Heart left ventricle (tissue), 16 donors: ENCODE results near the gene OPCML. TPM values are rescaled to one million over a fixed set of nuclear protein-coding genes. Genes with fewer than 3 reads are reported as not detected.

Experiments
- ATAC-seq, 4 donors: fragments of 200-7000 bp; cut with Tn5 transposase; one replicate each; pipeline ENCODE4 v1.9.1; 2020 to 2022; ENCODE audit warnings: moderate library complexity in 4 of 4, mild to moderate bottlenecking in 3 of 4, moderate number of reproducible peaks in 1 of 4
- DNase-seq, 5 donors: peaks; one replicate each; pipeline ENCODE4 v3.0.0-alpha.2; 2020
- H3K27ac ChIP-seq, 12 donors: fragments of 200-600 bp; sonication (generic) in 4 of 12; one replicate each; pipeline versions ENCODE4 v1.5.0 to v1.8.0; 2016 to 2022; ENCODE audit warnings: mild to moderate bottlenecking in 2 of 12
- H3K27me3 ChIP-seq, 9 donors: fragments of 200-600 bp; sonication (generic) in 2 of 9; one replicate each; pipeline versions ENCODE4 v1.5.1 to v1.8.0; 2016 to 2022; ENCODE audit warnings: mild to moderate bottlenecking in 3 of 9
- H3K36me3 ChIP-seq, 9 donors: fragments of 200-600 bp; sonication (generic) in 2 of 9; one replicate each; pipeline versions ENCODE4 v1.5.0 to v1.8.0; 2018 to 2022; ENCODE audit warnings: mild to moderate bottlenecking in 2 of 9
- H3K4me1 ChIP-seq, 12 donors: fragments of 200-600 bp; sonication (generic) in 4 of 12; one replicate each; pipeline versions ENCODE4 v1.5.0 to v1.8.0; 2016 to 2022; ENCODE audit warnings: mild to moderate bottlenecking in 3 of 12
- H3K4me3 ChIP-seq, 12 donors: fragments of 200-600 bp; sonication (generic) in 4 of 12; one replicate each; pipeline versions ENCODE4 v1.5.0 to v1.8.0; 2017 to 2022; ENCODE audit warnings: mild to moderate bottlenecking in 9 of 12, moderate library complexity in 4 of 12
- H3K9me3 ChIP-seq, 12 donors: fragments of 200-600 bp; sonication (generic) in 4 of 12; one replicate each; pipeline versions ENCODE4 v1.5.0 to v1.8.0; 2016 to 2022; ENCODE audit warnings: mild to moderate bottlenecking in 1 of 12
- CTCF ChIP-seq, 12 donors: fragments of 200-600 bp; sonication (generic) in 4 of 12; IDR thresholded peaks; one replicate each; pipeline versions ENCODE4 v1.5.0 to v1.8.0; 2018 to 2022; ENCODE audit warnings: antibody characterized with exemption in 12 of 12, mild to moderate bottlenecking in 5 of 12
- POLR2A ChIP-seq, 2 donors: fragments of 450-650 bp; IDR thresholded peaks; one replicate each; pipeline ENCODE4 v1.6.1; 2017; ENCODE audit warnings: antibody characterized with exemption in 2 of 2, mild to moderate bottlenecking in 2 of 2, moderate library complexity in 2 of 2
- WGBS, 4 donors: extraction: QIAGEN DNeasy Blood & Tissue Kit in 2 of 4; methylation state at CpG; one replicate each; pipeline versions ENCODE4 v1.1.5 to v1.1.7; 2013 to 2018; 5-methylcytosine and 5-hydroxymethylcytosine counted together
- intact Hi-C, 10 donors: fragments of 100-400 bp; cut with DNase I; formaldehyde crosslinking; loops; one replicate each; pipeline versions ENCODE4 v1.11.1 to v1.14.2; 2022
- polyA plus RNA-seq, 2 donors: library from polyadenylated mRNA; stranded (reverse); fragments of 200-250 nt; gene quantifications; one replicate each; pipeline ENCODE4 v1.2.3, GENCODE V29; 2013
- total RNA-seq, 9 donors: library from RNA; depleted of rRNA in 2 of 9; stranded (reverse); fragments of >200 nt in 2 of 9; fragmentation: NEBNext Ultra II Directional in 3 of 9; extraction: Animal tissue kit (Norgen Biotek cat#: 25700) in 3 of 9; gene quantifications; one replicate each; pipeline versions ENCODE4 v1.1.0 to v1.2.4, GENCODE V29; 2016 to 2023
- donor health status: ischemic (EF 13 %, LVEDD 7.1; RV severe dilation, severe dysfunction).
- donor health status: healthy with polysubstance abuse.
- donor health status: DM: no; HTN: yes; CAD: no.
- donor health status: DM: no; HTN: no; CAD: no.
- donor health status: ischemic (EF 25% LVEDD 6.9; RV normal size, moderate dysfunction).
- donor health status: ischemic (EF 25% LVEDD 5.7; RV mildly dilated, moderate dysfunction).
- donor health status: healthy.
- donor health status: DM: yes; HTN: yes; CAD: no.
- donor health status: ischemic (EF 35%, LVEDD 5.7; RV mildly dilated, moderate dysfunction).
- donor health status: nonischemic (EF 11% LVEDD 7.7; RV severe dilation, severe dysfunction).
- donor health status: DM: yes; HTN: yes; CAD: no.
- donor health status: PGD.
- donor health status: ischemic (EF 29% LVEDD 5.4; RV normal size, mild dysfunction).
- donor health status: nonischemic (EF 23%, LVEDD 6.1; RV moderate dilation, normal function).

OPCML gene
- total and polyA plus RNA-seq, 11 donors, result 0.04 to 1.3 (median 0.23) TPM; not detected in 3

DNA sequence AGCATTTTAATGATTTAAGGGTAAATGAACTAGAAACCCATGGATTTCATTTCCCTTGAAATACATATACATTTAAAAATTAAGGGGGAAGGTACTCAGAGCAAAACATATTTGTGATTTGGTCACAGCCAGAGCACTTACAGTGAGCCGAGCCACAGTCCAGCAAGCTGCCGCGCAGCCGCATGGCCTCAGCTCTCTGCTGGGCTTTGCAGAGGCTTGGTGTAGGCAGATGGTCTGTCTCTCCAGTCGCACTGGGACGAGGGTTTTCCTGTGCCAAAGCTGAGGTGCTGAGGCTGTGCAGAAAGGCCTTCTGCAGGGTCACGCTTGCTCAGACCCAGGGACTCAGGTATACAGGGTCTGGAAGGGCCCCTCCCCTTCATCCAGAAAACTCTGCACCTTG, 367.3 kb downstream of the OPCML start:
- no peak for TF ChIP-seq POLR2A (IDR thresholded peaks at IDR 0.05)
- peaks cover 0 to 5% (median 0%) of the 10 kb centered on the region in 9 donors for H3K27me3 ChIP-seq
- WGBS, 4 donors, result 67 to 80% (median 70%) methylated on average over 7 of the region's 7 CpGs

GRCh38 chr11:133163463-133164419, 368.6 kb downstream of the OPCML start:
- Histone ChIP-seq H3K36me3 (no peaks in the 10 kb centered on the region), H3K27ac (peak overlapping the region in 3 of 12 donors; percentile 25 to 53 (median 39)), H3K4me1 (peaks cover 0 to 8% (median 0%) of the 10 kb centered on the region in 12 donors), H3K4me3 (peak overlapping the region in 3 of 12 donors; percentile 7 to 35 (median 24)), H3K27me3 (peaks cover 0 to 13% (median 0%) of the 10 kb centered on the region in 9 donors), H3K9me3 (no peaks in the 10 kb centered on the region)
- TF ChIP-seq POLR2A (IDR thresholded peaks at IDR 0.05), result no peak
- peak; percentile 59 to 85 (median 76) for TF ChIP-seq CTCF (IDR thresholded peaks at IDR 0.05)
- 19 to 25% (median 23%) methylated on average over 12 of the region's 12 CpGs for WGBS, 4 donors
- ATAC-seq, result peak; percentile 64 to 93 (median 82)
- intact Hi-C loops, result loop anchor here in 7 of 10 donors (2.0 to 10.0 kb wide), 6 partner anchors 79 to 659 kb away; no protein-coding TSS in a partner anchor
- peak in 2 of 5 donors; percentile 30 to 45 for DNase-seq

More for the DNA sequence above, 367.3 kb downstream of the OPCML start:
- peak in 1 of 4 donors; percentile 6 for ATAC-seq
- Histone ChIP-seq H3K4me3 (no peak overlapping the region), H3K36me3 (no peaks in the 10 kb centered on the region), H3K4me1 (peaks cover 0 to 8% (median 0%) of the 10 kb centered on the region in 12 donors), H3K9me3 (no peaks in the 10 kb centered on the region), H3K27ac (no peak overlapping the region)
- DNase-seq, result no peak
- intact Hi-C loops, result loop anchor here in 6 of 10 donors (2.0 to 10.0 kb wide), 6 partner anchors 80 to 657 kb away; no protein-coding TSS in a partner anchor

DNA sequence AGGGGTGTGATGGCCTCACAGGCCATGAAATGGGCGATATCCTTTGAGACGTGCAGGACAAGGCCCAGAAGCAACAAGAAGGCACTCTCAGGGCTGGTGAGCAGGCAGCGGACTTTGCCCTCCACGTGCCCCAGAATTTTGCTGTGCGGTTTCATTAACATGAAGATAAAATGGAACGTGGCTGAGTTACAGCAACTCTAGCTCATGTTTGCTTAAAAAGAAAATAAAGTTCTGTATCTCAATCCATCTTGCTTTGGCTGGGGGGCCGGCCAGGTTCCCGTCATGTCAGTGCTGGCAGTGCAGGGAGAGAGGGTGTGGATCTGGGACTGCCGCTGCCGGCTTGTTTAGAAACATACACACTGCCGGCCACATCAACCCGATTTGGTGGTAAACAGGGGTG, 370.1 kb downstream of the OPCML start:
- intact Hi-C loops, result loop anchor here in 5 of 10 donors (2.0 to 10.0 kb wide), 5 partner anchors 79 to 660 kb away; no protein-coding TSS in a partner anchor
- Histone ChIP-seq H3K4me3 (no peak overlapping the region), H3K27me3 (peaks cover 0 to 24% (median 6%) of the 10 kb centered on the region in 9 donors), H3K36me3 (no peaks in the 10 kb centered on the region), H3K4me1 (peaks cover 0 to 8% (median 0%) of the 10 kb centered on the region in 12 donors), H3K9me3 (no peaks in the 10 kb centered on the region), H3K27ac (no peak overlapping the region)
- TF ChIP-seq CTCF (IDR thresholded peaks at IDR 0.05), result no peak
- no peak for TF ChIP-seq POLR2A (IDR thresholded peaks at IDR 0.05)
- ATAC-seq, result no peak
- DNase-seq, result no peak
- 76 to 86% (median 80%) methylated on average over 12 of the region's 12 CpGs for WGBS, 4 donors

DNA sequence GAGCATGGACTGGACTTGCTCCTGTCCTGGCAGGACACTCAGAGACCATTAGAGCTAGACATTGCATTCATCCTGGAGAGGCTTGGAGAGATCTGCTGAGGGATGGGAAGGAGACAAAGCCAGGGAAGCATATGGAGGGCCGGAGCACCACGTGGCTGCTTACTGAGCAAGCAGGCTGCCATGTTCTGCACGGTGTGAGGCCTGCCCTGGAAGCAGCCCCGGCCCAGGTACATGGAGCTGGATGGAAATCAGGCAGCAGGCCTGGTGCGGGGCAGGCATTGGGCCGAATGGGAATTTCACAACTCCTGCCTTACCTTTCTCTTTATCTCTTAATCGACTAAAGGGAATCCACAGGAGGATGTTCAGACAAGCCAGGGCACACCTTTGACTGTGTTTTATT, 371.5 kb downstream of the OPCML start:
- Histone ChIP-seq H3K9me3 (no peaks in the 10 kb centered on the region), H3K4me3 (no peak overlapping the region), H3K4me1 (peaks cover 0 to 8% (median 0%) of the 10 kb centered on the region in 12 donors), H3K27me3 (peaks cover 0 to 37% (median 9%) of the 10 kb centered on the region in 9 donors), H3K36me3 (no peaks in the 10 kb centered on the region), H3K27ac (no peak overlapping the region)
- ATAC-seq (no peak), DNase-seq (no peak)
- 73 to 82% (median 81%) methylated on average over 7 of the region's 7 CpGs for WGBS, 4 donors
- intact Hi-C loops, result loop anchor here in 5 of 10 donors (2.0 to 10.0 kb wide), 5 partner anchors 78 to 662 kb away; no protein-coding TSS in a partner anchor
- no peak for TF ChIP-seq POLR2A (IDR thresholded peaks at IDR 0.05)
- TF ChIP-seq CTCF (IDR thresholded peaks at IDR 0.05), result no peak
